HEK293 (cell line): ENCODE data around the gene DDIT4L.

Source experiments
- CTCF ChIA-PET: fragments of 350-600 bp; formaldehyde crosslinking; extraction: SDS; loops from one replicate; lab custom pipeline; 2021; ENCODE audit warnings: antibody characterized with exemption; lab: Yijun Ruan, JAX
- POLR2A ChIA-PET: fragments of 300-600 bp; formaldehyde crosslinking; extraction: SDS; loops from one replicate; lab custom pipeline; 2020; ENCODE audit warnings: antibody characterized with exemption, inconsistent platforms; lab: Yijun Ruan, JAX
- H3K27ac ChIP-seq: fragments of 200-500 bp; sonication (Bioruptor generic); 2 replicates; pipeline ENCODE4 v1.5.1; 2014; ENCODE audit warnings: low read depth, low read length, control low read depth, inconsistent platforms; ENCODE audit errors: extremely low read depth
- H3K36me3 ChIP-seq, 2 experiments: fragments of 200-500 bp in 1 of 2; sonication (Bioruptor generic) in 1 of 2; 1 replicate in 1 of 2; 2 replicates in 1 of 2; pipeline ENCODE4 v1.5.1; 2014 to 2017; ENCODE audit warnings: inconsistent platforms in 2 of 2, low read length in 2 of 2; ENCODE audit not compliant: control insufficient read depth in 2 of 2, insufficient read depth in 1 of 2
- H3K4me1 ChIP-seq: fragments of 200-500 bp; sonication (Bioruptor generic); 2 replicates; pipeline ENCODE4 v1.5.1; 2014; ENCODE audit warnings: mild to moderate bottlenecking, low read length, inconsistent platforms; ENCODE audit not compliant: control insufficient read depth, insufficient read depth
- H3K4me3 ChIP-seq: 2 replicates; pipeline ENCODE4 v1.5.1; 2011; ENCODE audit warnings: low read depth, mild to moderate bottlenecking, control low read depth, low read length, moderate library complexity
- H3K9me3 ChIP-seq: fragments of 200-500 bp; sonication (Bioruptor generic); 2 replicates; pipeline ENCODE4 v1.5.1; 2014; ENCODE audit warnings: low read depth, low read length, inconsistent platforms; ENCODE audit not compliant: control insufficient read depth, insufficient read depth
- ATF2 ChIP-seq: fragments of 450-650 bp; formaldehyde crosslinking; IDR thresholded peaks from 2 replicates; pipeline ENCODE4 v1.5.1; 2016; ENCODE audit warnings: missing biosample characterization, missing genetic modification characterization, low read depth
- HIC1 ChIP-seq: fragments of 450-650 bp; formaldehyde crosslinking; IDR thresholded peaks from 2 replicates; pipeline ENCODE4 v1.5.1; 2016; ENCODE audit warnings: missing biosample characterization, missing genetic modification characterization
- OSR2 ChIP-seq: fragments of 450-650 bp; formaldehyde crosslinking; IDR thresholded peaks from 2 replicates; pipeline ENCODE4 v1.5.1; 2016; ENCODE audit warnings: missing biosample characterization, missing genetic modification characterization
- REPIN1 ChIP-seq: fragments of 450-650 bp; formaldehyde crosslinking; IDR thresholded peaks from 2 replicates; pipeline ENCODE4 v1.5.1; 2017; ENCODE audit warnings: missing biosample characterization, missing genetic modification characterization, low read depth
- YY1 ChIP-seq: fragments of 450-650 bp; formaldehyde crosslinking; IDR thresholded peaks from 2 replicates; pipeline ENCODE4 v1.5.1; 2018; ENCODE audit warnings: missing biosample characterization, missing genetic modification characterization
- ZBTB26 ChIP-seq: fragments of 450-650 bp; formaldehyde crosslinking; optimal IDR thresholded peaks from 2 replicates; pipeline ENCODE3; 2016; ENCODE audit warnings: missing biosample characterization, mild to moderate bottlenecking, missing genetic modification characterization
- ZBTB44 ChIP-seq: fragments of 450-650 bp; IDR thresholded peaks from 2 replicates; pipeline ENCODE4 v1.5.1; 2018; ENCODE audit warnings: missing biosample characterization, mild to moderate bottlenecking, missing genetic modification characterization
- ZBTB49 ChIP-seq: fragments of 450-650 bp; formaldehyde crosslinking; IDR thresholded peaks from 2 replicates; pipeline ENCODE4 v1.5.1; 2016; ENCODE audit warnings: missing biosample characterization, missing genetic modification characterization, low read depth
- ZFP69B ChIP-seq: fragments of 450-650 bp; formaldehyde crosslinking; IDR thresholded peaks from 2 replicates; pipeline ENCODE4 v1.5.1; 2016; ENCODE audit warnings: missing biosample characterization, missing genetic modification characterization
- ZNF146 ChIP-seq: fragments of 450-650 bp; formaldehyde crosslinking; IDR thresholded peaks from 2 replicates; pipeline ENCODE4 v1.5.1; 2016; ENCODE audit warnings: missing biosample characterization, missing genetic modification characterization
- ZNF341 ChIP-seq: fragments of 450-650 bp; formaldehyde crosslinking; IDR thresholded peaks from 2 replicates; pipeline ENCODE4; 2016; ENCODE audit warnings: low read depth, missing biosample characterization, missing genetic modification characterization
- ZNF366 ChIP-seq: fragments of 450-650 bp; formaldehyde crosslinking; conservative IDR thresholded peaks from 2 replicates; pipeline ENCODE4 v1.5.1; 2016; ENCODE audit warnings: missing biosample characterization, missing genetic modification characterization
- ZNF398 ChIP-seq: fragments of 450-650 bp; formaldehyde crosslinking; IDR thresholded peaks from 2 replicates; pipeline ENCODE4 v1.5.1; 2017; ENCODE audit warnings: missing biosample characterization, missing genetic modification characterization
- ZNF423 ChIP-seq: fragments of 450-650 bp; formaldehyde crosslinking; IDR thresholded peaks from 2 replicates; pipeline ENCODE4 v1.5.1; 2016; ENCODE audit warnings: missing biosample characterization, missing genetic modification characterization
- ZNF514 ChIP-seq: fragments of 450-650 bp; formaldehyde crosslinking; IDR thresholded peaks from 2 replicates; pipeline ENCODE4 v1.5.1; 2016; ENCODE audit warnings: missing biosample characterization, missing genetic modification characterization
- ZNF521 ChIP-seq: fragments of 450-650 bp; formaldehyde crosslinking; IDR thresholded peaks from 2 replicates; pipeline ENCODE4 v1.5.1; 2017; ENCODE audit warnings: missing biosample characterization, mild to moderate bottlenecking, missing genetic modification characterization
- ZNF571 ChIP-seq: fragments of 450-650 bp; formaldehyde crosslinking; IDR thresholded peaks from 2 replicates; pipeline ENCODE4 v1.5.0; 2017; ENCODE audit warnings: missing biosample characterization, missing genetic modification characterization
- ZNF624 ChIP-seq: fragments of 450-650 bp; formaldehyde crosslinking; IDR thresholded peaks from 2 replicates; pipeline ENCODE4 v1.5.1; 2017; ENCODE audit warnings: missing biosample characterization, missing genetic modification characterization
- ZNF768 ChIP-seq: fragments of 450-650 bp; formaldehyde crosslinking; IDR thresholded peaks from 2 replicates; pipeline ENCODE4 v1.5.1; 2018; ENCODE audit warnings: missing biosample characterization, mild to moderate bottlenecking, missing genetic modification characterization

Gene DDIT4L

GRCh38 chr4:100175858-100176257, 14.4 kb downstream of the DDIT4L start (continued):
- no peak for TF ChIP-seq ZNF571 (tag by site-specific recombination)

- ChIA-PET POLR2A (no interaction called here), CTCF (interaction anchor here (0.6 kb wide), 1 partner anchor 363 kb away, joined by 3 read pairs; no protein-coding TSS in a partner anchor)
- Histone ChIP-seq H3K9me3 (no peaks in the 10 kb centered on the region), H3K36me3 (no peaks in the 10 kb centered on the region), H3K4me3 (no peak overlapping the region), H3K27ac (no peak overlapping the region), H3K4me1 (no peaks in the 10 kb centered on the region)
- TF ChIP-seq ZNF624 (tag by site-specific recombination): no peak
- no peak for TF ChIP-seq YY1 (tag by site-specific recombination)
- TF ChIP-seq OSR2: no peak
- no peak for TF ChIP-seq ZNF366 (tag by site-specific recombination)
- no peak for TF ChIP-seq REPIN1 (tag by site-specific recombination)
- TF ChIP-seq ZNF398 (tag by site-specific recombination): no peak
- TF ChIP-seq ZBTB44 (tag by site-specific recombination): no peak
- TF ChIP-seq ZBTB26: no peak
- no peak for TF ChIP-seq ZNF521
- no peak for TF ChIP-seq ZNF146
- TF ChIP-seq ZFP69B (tag by site-specific recombination): no peak
- TF ChIP-seq HIC1: no peak
- no peak for TF ChIP-seq ZBTB49 (tag by site-specific recombination)
- no peak for TF ChIP-seq ATF2 (tag by site-specific recombination)
- no peak for TF ChIP-seq ZNF341 (tag by site-specific recombination)
- TF ChIP-seq ZNF768 (tag by site-specific recombination): no peak
- TF ChIP-seq ZNF423 (tag by site-specific recombination): no peak
- TF ChIP-seq ZNF514 (tag by site-specific recombination): no peak
- TF ChIP-seq ZNF571 (tag by site-specific recombination): no peak
Observed at GRCh38 chr4:100174985-100175383, 15.3 kb downstream of the DDIT4L start.
